MM.1S (cell line): ENCODE results near the gene IL33.

Experiments used
- DNase-seq: peaks from one replicate; pipeline ENCODE4 v3.0.0-alpha.2; 2015
- H2AFZ ChIP-seq: fragments of 300-600 bp; sonication (generic); 2 replicates; pipeline ENCODE4 v1.6.0; 2016; ENCODE audit warnings: antibody characterized with exemption, low read length
- H3F3A ChIP-seq: fragments of 300-600 bp; sonication (generic); 2 replicates; pipeline ENCODE4 v1.6.1; 2016; ENCODE audit warnings: mild to moderate bottlenecking, antibody characterized with exemption, low read length, moderate library complexity, mixed read lengths; ENCODE audit not compliant: insufficient read depth
- H3K27ac ChIP-seq: fragments of 300-600 bp; sonication (generic); 2 replicates; pipeline ENCODE4 v1.5.1; 2016; ENCODE audit warnings: mild to moderate bottlenecking, low read length
- H3K27me3 ChIP-seq: fragments of 300-600 bp; sonication (generic); replicated peaks from 2 replicates; pipeline ENCODE4 v1.6.0; 2016; ENCODE audit warnings: low read length; ENCODE audit not compliant: insufficient read depth
- H3K36me3 ChIP-seq: fragments of 300-600 bp; sonication (generic); replicated peaks from 2 replicates; pipeline ENCODE4 v1.6.1; 2016; ENCODE audit warnings: mild to moderate bottlenecking, low read length, mixed read lengths; ENCODE audit not compliant: insufficient read depth
- H3K4me1 ChIP-seq: fragments of 300-600 bp; sonication (generic); 2 replicates; pipeline ENCODE4 v1.6.1; 2016; ENCODE audit warnings: low read length, mixed read lengths
- H3K4me2 ChIP-seq: fragments of 300-600 bp; sonication (generic); 2 replicates; pipeline ENCODE4 v1.6.0; 2016; ENCODE audit warnings: low read depth, low read length
- H3K4me3 ChIP-seq: fragments of 300-600 bp; sonication (generic); 2 replicates; pipeline ENCODE4 v1.5.1; 2016; ENCODE audit warnings: low read length, mixed read lengths
- H3K79me2 ChIP-seq: fragments of 300-600 bp; sonication (generic); 2 replicates; pipeline ENCODE4 v1.6.1; 2016; ENCODE audit warnings: mixed run types, low read length, mixed read lengths
- H3K9ac ChIP-seq: fragments of 300-600 bp; sonication (generic); 2 replicates; pipeline ENCODE4 v1.6.1; 2016; ENCODE audit warnings: low read length, mixed read lengths
- H3K9me2 ChIP-seq: fragments of 300-600 bp; sonication (generic); replicated peaks from 2 replicates; pipeline ENCODE4 v1.6.1; 2016; ENCODE audit warnings: mild to moderate bottlenecking, low read length, mixed read lengths; ENCODE audit not compliant: insufficient read depth
- H3K9me3 ChIP-seq: fragments of 300-600 bp; sonication (generic); replicated peaks from 2 replicates; pipeline ENCODE4 v1.6.1; 2016; ENCODE audit warnings: mild to moderate bottlenecking, low read length, mixed read lengths; ENCODE audit not compliant: insufficient read depth
- H4K20me1 ChIP-seq: fragments of 300-600 bp; sonication (generic); 2 replicates; pipeline ENCODE4 v1.6.1; 2016; ENCODE audit warnings: mild to moderate bottlenecking, low read length, moderate library complexity, mixed read lengths; ENCODE audit not compliant: insufficient read depth
- EZH2 ChIP-seq: fragments of 300-600 bp; sonication (generic); optimal IDR thresholded peaks from 2 replicates; pipeline ENCODE3; 2017; ENCODE audit warnings: low read depth, mild to moderate bottlenecking, antibody characterized with exemption, low read length, mixed read lengths
- EZH2phosphoT487 ChIP-seq: fragments of 300-600 bp; sonication (generic); IDR thresholded peaks from 2 replicates; pipeline ENCODE4 v1.6.1; 2018; ENCODE audit warnings: antibody characterized with exemption, low read length
- TF ChIP-seq, protein P1 (sequence below): fragments of 300-600 bp; sonication (generic); IDR thresholded peaks from 2 replicates; pipeline ENCODE4 v1.5.1; 2016; ENCODE audit warnings: antibody characterized with exemption, low read length, mixed read lengths

The IL33 gene

DNA sequence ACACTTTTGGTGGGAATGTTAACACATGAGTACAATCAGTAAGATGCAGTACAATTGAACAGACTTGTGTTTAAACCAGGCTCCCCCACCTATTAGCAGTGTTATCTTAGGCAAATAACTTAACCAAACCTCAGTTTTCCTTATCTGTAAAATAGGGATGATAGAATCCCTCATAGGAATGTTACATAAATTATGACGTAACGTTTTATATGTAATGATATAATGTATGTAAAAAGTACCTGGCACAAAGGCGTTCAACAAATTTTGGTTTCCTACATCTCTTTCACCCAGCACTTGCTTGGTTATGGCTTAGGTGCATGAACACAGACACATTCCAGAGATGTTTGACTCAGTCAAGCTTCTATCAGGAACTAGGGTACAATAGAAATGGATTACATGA is 26.7 kb upstream of the IL33 start:
- DNase-seq: no peak
- H3K9me2 ChIP-seq: no peaks in the 10 kb centered on the region
- no peak overlapping the region for H2AFZ ChIP-seq
- no peaks in the 10 kb centered on the region for H4K20me1 ChIP-seq
- TF ChIP-seq, protein P1, sequence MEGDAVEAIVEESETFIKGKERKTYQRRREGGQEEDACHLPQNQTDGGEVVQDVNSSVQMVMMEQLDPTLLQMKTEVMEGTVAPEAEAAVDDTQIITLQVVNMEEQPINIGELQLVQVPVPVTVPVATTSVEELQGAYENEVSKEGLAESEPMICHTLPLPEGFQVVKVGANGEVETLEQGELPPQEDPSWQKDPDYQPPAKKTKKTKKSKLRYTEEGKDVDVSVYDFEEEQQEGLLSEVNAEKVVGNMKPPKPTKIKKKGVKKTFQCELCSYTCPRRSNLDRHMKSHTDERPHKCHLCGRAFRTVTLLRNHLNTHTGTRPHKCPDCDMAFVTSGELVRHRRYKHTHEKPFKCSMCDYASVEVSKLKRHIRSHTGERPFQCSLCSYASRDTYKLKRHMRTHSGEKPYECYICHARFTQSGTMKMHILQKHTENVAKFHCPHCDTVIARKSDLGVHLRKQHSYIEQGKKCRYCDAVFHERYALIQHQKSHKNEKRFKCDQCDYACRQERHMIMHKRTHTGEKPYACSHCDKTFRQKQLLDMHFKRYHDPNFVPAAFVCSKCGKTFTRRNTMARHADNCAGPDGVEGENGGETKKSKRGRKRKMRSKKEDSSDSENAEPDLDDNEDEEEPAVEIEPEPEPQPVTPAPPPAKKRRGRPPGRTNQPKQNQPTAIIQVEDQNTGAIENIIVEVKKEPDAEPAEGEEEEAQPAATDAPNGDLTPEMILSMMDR: no peak
- TF ChIP-seq EZH2 (no peak), EZH2phosphoT487 (no peak)
- no peaks in the 10 kb centered on the region for H3F3A ChIP-seq
- H3K4me2 ChIP-seq: no peak overlapping the region
- H3K4me3 ChIP-seq: no peak overlapping the region
- no peaks in the 10 kb centered on the region for H3K27me3 ChIP-seq
- no peaks in the 10 kb centered on the region for H3K36me3 ChIP-seq
- H3K9ac ChIP-seq: no peak overlapping the region
- peaks cover 7% of the 10 kb centered on the region for H3K4me1 ChIP-seq
- no peak overlapping the region for H3K27ac ChIP-seq
- H3K79me2 ChIP-seq: no peaks in the 10 kb centered on the region
- no peaks in the 10 kb centered on the region for H3K9me3 ChIP-seq

DNA sequence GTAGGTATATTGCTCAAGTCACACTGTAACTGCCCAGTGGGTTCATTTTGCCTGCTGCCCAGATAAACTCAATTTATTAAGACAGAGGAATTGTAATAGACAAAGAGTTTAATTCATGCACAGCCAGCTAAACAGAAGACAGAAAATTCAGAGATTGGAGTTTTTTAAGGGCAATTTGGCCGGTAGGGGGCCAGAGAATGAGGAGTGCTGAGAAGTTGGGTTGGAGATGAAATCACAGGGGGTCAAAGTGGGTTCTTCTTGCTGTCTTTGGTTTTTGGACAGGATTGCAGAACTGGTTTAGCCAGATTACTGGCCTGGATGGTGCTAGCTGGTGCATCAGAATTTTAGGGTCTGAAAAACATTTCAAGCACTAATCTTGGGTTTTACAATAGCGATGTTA is 20.7 kb upstream of the IL33 start:
- Histone ChIP-seq H3K9ac (no peak overlapping the region), H3K4me1 (no peaks in the 10 kb centered on the region), H3K27ac (no peak overlapping the region), H4K20me1 (no peaks in the 10 kb centered on the region), H3K4me2 (no peak overlapping the region), H3K79me2 (no peaks in the 10 kb centered on the region), H3K9me2 (no peaks in the 10 kb centered on the region), H3K27me3 (no peaks in the 10 kb centered on the region), H2AFZ (no peak overlapping the region), H3K9me3 (no peaks in the 10 kb centered on the region), H3K36me3 (no peaks in the 10 kb centered on the region), H3F3A (no peaks in the 10 kb centered on the region), H3K4me3 (no peak overlapping the region)
- no peak for DNase-seq
- TF ChIP-seq EZH2phosphoT487: no peak
- TF ChIP-seq, protein P1: peak; percentile 30
- TF ChIP-seq EZH2: no peak

DNA sequence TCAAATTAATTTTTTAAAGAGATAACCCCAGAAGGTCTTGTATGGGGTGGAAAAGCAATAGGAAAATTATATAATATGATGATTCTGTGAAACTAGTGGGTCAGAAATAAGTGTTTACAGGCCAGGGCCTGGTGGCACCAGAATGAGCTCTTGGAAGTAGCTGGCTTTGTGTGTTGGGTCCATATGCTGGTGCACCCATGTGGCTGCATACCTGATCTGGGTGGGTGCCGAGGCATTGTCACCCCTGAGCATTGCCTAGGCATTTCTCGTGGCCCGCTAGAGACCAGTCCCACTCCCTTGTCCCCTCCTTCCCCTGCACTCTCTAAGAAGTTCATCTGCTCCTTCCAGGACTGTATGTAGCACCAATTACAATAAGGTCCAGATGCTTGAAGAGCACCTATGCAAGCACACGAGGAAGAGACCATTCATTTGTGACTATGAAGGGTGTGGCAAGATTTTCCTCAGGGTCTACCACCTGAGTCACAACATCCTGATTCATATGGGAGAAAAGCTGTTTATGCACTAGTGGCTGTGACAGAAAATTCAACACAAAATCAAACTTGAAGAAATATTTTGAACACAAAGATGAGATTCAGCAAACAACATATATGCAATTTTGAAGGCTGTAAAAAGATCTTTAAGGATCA is 19.8 kb upstream of the IL33 start:
- H2AFZ ChIP-seq: no peak overlapping the region
- H3K79me2 ChIP-seq: no peaks in the 10 kb centered on the region
- no peaks in the 10 kb centered on the region for H3K27me3 ChIP-seq
- no peaks in the 10 kb centered on the region for H4K20me1 ChIP-seq
- no peak overlapping the region for H3K4me3 ChIP-seq
- no peaks in the 10 kb centered on the region for H3K36me3 ChIP-seq
- no peaks in the 10 kb centered on the region for H3K9me2 ChIP-seq
- no peaks in the 10 kb centered on the region for H3K9me3 ChIP-seq
- no peaks in the 10 kb centered on the region for H3K4me1 ChIP-seq
- no peak overlapping the region for H3K9ac ChIP-seq
- no peak overlapping the region for H3K4me2 ChIP-seq
- TF ChIP-seq EZH2phosphoT487 (no peak), EZH2 (no peak)
- TF ChIP-seq, protein P1: no peak
- no peaks in the 10 kb centered on the region for H3F3A ChIP-seq
- no peak for DNase-seq
- no peak overlapping the region for H3K27ac ChIP-seq
